ENCODE measurements around the gene HOTAIR.

The HOTAIR gene

DNA sequence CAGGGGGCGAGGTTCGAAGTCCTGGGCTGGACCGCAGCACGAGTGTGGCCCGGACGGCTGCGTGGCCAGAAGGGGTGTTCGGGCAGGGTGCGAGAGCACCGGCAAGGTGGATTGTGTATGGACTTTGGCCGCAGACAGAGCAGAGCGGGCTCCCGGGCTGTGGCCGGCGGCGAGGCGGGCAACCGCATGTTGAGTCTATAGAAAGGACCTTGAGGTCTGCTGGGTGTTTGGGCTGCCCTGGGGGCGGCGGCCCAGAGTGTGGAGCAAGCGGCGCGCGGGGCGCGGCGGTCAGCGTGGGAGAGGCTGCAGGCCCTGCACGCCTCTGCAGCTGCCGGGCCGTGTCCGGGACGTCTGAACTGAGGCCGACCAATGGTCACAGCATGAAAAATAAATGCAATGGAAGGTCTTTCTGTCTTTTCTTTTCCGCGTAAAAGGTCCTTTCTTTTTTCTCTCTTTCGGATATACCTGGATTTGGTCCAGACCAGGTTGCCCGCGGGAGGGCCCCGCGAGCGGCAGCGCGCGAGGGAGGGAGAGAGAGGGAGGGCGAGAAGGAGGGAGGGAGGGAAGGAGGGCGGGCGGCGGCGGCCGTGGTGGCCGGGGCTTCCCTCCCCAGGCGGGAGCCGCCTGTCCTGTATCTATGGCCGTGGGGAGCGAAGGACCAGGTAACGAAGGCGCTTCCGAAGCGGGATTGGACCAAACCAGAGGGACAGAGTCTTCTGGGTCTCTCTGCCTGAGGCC lies 19.7 kb upstream of the HOTAIR start:
- TF ChIP-seq CTCF (IDR thresholded peaks at IDR 0.05; ENCODE audit: insufficient read depth, low read depth, low read length, missing control alignments), result no peak
- H3K4me3 ChIP-seq (ENCODE audit: low read length), result no peak overlapping the region
- DNase-seq (ENCODE audit: low read depth), result no peak

DNA sequence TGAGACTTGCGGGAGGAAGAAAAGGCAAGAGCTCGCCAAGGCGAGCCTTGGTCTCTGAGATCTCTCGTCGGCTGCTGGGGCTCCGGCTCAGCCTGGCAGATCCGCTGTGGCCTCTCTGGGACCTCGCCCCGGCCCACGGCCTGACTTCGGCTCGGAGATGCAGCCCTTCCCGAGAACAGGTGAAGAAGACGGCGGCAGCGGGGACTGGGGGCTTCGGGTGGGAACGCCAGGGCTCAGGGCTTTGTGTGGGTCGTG lies 19.2 kb upstream of the HOTAIR start:
- no peak overlapping the region for H3K4me3 ChIP-seq (ENCODE audit: low read length)
- no peak for TF ChIP-seq CTCF (IDR thresholded peaks at IDR 0.05; ENCODE audit: insufficient read depth, low read depth, low read length, missing control alignments)
- no peak for DNase-seq (ENCODE audit: low read depth)

DNA sequence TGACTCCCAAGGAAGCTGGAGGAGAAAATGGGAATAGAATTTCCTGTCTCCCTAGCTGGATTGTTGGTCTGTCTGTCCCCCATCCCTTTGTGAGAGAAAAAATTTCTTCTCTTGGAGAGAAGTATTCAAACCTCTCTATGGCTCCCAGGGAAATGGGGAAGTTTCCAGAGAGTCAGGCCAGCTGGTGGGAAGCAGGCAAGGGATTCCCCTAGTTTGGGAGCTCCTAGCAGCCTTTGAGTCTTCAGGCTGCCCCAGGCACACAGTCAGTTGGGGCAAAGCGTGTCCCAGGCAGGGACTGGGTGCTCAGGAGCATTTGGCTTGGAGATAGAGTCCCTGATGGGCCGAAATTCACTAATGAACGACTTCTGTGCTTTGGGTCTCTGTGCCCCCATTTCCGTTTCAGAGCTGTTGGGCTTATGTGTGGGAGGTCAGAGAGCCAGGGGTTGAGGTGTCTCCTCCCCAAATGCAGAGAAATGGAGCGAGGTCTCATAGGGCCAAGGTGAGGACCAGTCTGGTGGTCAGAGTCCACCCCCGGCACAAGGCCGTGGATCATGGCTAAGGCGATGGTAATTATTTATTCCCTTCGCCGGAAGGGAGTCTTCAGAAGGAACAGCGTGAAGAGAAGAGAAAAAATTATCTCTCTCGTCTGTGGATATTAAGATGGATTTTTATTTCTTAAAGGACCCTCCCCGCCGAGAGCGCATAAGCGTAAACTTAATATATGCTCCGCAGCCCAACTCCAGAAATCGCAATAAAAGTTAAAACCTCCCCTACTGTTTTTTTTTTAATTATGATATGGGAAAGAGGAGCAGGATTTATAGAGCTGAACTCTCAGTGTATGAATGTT lies 18.6 kb upstream of the HOTAIR start:
- TF ChIP-seq CTCF (IDR thresholded peaks at IDR 0.05; ENCODE audit: insufficient read depth, low read depth, low read length, missing control alignments), result no peak
- no peak overlapping the region for H3K4me3 ChIP-seq (ENCODE audit: low read length)
- no peak for DNase-seq (ENCODE audit: low read depth)

DNA sequence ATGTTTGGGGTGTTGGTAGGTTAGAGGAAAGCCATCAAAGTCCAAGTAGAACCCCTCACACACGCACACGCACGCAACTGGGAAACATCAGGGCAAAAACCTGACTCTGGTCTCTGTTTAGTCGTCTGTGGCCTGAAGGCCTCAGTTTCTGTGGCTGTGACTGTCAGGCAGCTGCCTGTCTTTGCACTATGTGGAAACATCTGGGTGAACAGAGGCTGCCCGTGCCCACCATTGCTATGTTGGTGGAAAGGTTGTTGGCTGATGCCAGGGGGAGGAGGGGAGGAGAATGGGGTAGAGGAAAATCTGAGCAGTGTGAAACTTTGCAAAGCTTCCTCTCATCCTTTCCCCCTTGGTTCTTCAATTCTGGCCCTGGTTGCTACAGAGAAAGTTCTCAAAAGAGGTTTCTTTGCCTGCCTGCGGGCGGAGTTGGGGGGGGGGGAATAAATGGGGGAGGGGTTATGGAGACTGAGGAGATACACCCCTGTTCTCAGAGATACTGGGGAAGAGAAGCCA lies 17.7 kb upstream of the HOTAIR start:
- H3K4me3 ChIP-seq (ENCODE audit: low read length), result no peak overlapping the region
- TF ChIP-seq CTCF (IDR thresholded peaks at IDR 0.05; ENCODE audit: insufficient read depth, low read depth, low read length, missing control alignments), result no peak
- no peak for DNase-seq (ENCODE audit: low read depth)

DNA sequence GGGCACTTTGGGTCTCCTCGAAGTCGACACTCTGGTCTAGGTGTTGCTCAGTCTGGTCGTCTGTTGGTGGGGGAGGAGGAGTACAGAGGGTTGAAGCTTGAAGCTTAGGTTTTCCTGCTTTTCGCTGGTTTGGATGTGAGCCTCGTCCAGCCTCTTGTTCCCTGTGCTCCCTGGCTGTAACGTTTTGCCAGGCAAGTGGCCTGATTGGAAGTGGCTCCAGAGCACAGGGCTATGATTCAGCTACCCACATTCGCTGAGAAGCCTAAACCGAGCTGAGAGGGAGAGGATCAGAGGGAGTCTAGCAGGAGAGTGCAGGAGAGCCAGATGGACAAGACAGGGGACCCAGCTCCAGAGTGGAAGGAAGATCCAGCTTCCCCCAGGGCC lies 16.3 kb upstream of the HOTAIR start:
- DNase-seq (ENCODE audit: low read depth), result no peak
- H3K4me3 ChIP-seq (ENCODE audit: low read length), result no peak overlapping the region
- no peak for TF ChIP-seq CTCF (IDR thresholded peaks at IDR 0.05; ENCODE audit: insufficient read depth, low read depth, low read length, missing control alignments)

- no peak for DNase-seq (ENCODE audit: low read depth)
- TF ChIP-seq CTCF (IDR thresholded peaks at IDR 0.05; ENCODE audit: insufficient read depth, low read depth, low read length, missing control alignments), result no peak
- H3K4me3 ChIP-seq (ENCODE audit: low read length), result no peak overlapping the region
Observed at GRCh38 chr12:53990311-53991076, 15.7 kb upstream of the HOTAIR start.
